GM13977 (cell line): ENCODE measurements around the gene GPR61.
A peak's percentile ranks its signal among the peaks of the same experiment; 100 is the strongest.

Source experiments
- DNase-seq: peaks from one replicate; pipeline ENCODE4 v3.0.0; 2012; ENCODE audit warnings: low spot score
- CTCF ChIP-seq: IDR thresholded peaks from 2 replicates; pipeline ENCODE4 v1.5.1; 2012; ENCODE audit warnings: mild to moderate bottlenecking, control low read depth; ENCODE audit not compliant: insufficient read depth; ENCODE audit errors: extremely low read depth, missing control alignments
- in situ Hi-C: fragments of 300-500 bp; cut with MboI; formaldehyde crosslinking; loops from one replicate; pipeline ENCODE4 v1.12.0; 2022; ENCODE audit warnings: low sequenced_read_pairs, low pct_unique_long_range_greater_than_20kb, mixed read lengths, inconsistent platforms; ENCODE audit not compliant: unreplicated experiment

Gene GPR61

GRCh38 chr1:109529881-109530456 lies 9.7 kb upstream of the GPR61 start:
- no peak for TF ChIP-seq CTCF
- DNase-seq, result no peak
- in situ Hi-C loops, result loop anchor here (5.0 to 25.0 kb wide), 3 partner anchors 38 to 457 kb away; partner anchors contain the start of genes AHCYL1 and CYB561D1

DNA sequence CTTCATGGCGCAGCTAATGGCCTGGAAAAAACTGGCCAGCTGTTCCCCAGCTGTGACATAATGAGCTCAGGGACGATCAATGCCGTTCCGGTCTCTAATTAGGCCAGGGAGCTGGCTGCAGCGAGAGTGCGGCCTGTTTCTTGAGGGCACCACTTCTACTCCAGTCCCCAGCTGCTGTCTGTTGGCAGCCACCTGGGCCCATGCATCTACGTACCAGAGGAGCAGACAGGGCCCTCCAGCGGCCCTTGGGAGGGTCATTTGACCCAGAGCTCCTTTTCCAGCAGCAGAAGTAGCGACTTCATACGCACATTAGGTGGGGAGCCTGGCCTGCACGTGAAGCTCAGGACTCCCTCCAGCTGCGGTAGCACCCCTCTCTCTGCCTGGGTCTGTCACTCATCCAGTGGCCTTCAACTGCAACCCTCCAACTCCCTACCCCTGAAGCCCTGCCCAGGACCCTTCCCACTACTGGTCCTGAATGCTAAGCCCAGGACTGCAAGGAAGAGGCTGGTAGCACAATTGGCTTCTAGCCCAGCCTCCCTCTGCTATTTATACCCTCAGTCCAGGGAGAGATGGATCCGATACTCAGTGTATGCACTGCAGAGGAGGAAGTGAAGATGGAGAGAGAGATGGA lies 9.1 kb upstream of the GPR61 start:
- no peak for TF ChIP-seq CTCF
- DNase-seq, result no peak
- in situ Hi-C loops, result loop anchor here (5.0 to 25.0 kb wide), 3 partner anchors 38 to 457 kb away; partner anchors contain the start of genes AHCYL1 and CYB561D1

GRCh38 chr1:109531380-109531779 lies 8.3 kb upstream of the GPR61 start:
- DNase-seq, result no peak
- no peak for TF ChIP-seq CTCF
- in situ Hi-C loops, result loop anchor here (5.0 to 25.0 kb wide), 3 partner anchors 39 to 456 kb away; partner anchors contain the start of genes AHCYL1 and CYB561D1

DNA sequence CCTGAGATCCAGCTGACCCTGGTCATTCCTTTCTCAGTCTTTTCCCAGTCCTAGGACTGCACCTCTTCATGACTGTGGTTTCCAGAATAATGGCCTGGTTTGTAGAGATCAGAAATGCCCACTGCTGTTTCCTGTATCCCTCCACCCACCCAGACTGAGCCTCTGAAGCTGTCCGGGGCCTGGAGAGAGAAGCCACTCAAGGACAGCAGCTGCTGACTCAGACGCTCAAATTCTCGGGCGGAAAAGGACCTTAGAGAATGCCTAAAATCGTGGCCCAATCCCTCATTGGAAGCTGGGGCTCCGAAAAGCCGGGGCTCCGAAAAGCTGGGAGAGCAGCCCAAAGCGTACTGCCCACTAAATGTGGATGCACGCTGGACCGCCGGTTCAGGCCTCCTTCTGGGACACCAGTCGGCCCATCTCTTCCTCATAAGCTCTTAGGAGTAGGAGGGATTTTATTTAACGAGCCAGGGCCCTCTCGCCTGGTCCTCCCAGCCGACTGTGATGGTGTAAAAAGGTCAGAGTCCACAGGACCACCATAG lies 7.8 kb upstream of the GPR61 start:
- TF ChIP-seq CTCF, result no peak
- in situ Hi-C loops, result loop anchor here (5.0 to 25.0 kb wide), 3 partner anchors 40 to 455 kb away; partner anchors contain the start of genes AHCYL1 and CYB561D1
- no peak for DNase-seq

DNA sequence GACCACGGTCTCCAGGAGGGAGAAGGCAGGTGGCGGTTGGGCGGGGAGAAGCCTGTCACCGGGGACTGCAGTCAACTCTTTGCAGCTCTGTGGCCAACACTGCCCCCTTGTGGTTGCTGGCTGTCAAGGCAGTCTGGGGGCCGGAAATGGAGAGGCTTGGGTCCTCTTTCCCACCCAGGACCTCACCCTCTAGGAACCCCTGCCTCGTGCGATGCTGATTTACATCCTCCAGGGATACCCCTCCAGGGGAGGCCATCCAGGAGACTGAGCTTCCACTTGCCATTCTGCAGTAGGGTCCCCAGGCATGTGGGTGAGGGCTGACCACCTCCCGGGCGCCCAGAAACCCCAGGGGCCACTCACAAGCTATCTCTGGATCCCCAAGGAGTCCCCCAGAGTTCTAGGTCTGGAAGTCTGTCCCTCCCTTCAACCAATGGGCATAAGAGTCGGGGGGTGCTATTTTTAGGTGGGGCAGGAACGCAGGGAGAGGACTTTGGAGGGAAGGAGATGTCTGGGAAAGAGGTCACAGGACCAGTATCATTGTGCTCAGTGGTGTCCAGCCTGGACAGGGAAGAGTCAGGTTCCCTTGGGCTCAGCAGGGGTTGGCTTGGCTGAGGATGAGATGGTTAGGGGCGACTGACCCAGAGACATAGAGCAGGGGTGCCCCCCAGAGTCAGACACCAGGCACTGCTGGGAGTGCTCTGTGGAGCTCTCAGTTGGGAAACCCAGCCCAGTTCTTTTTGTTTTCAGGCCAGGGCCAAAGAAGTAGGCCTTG lies 7.1 kb upstream of the GPR61 start:
- DNase-seq, result peak; percentile 84
- peak; percentile 98 for TF ChIP-seq CTCF
- in situ Hi-C loops, result loop anchor here (5.0 to 25.0 kb wide), 3 partner anchors 40 to 455 kb away; partner anchors contain the start of genes AHCYL1 and CYB561D1

DNA sequence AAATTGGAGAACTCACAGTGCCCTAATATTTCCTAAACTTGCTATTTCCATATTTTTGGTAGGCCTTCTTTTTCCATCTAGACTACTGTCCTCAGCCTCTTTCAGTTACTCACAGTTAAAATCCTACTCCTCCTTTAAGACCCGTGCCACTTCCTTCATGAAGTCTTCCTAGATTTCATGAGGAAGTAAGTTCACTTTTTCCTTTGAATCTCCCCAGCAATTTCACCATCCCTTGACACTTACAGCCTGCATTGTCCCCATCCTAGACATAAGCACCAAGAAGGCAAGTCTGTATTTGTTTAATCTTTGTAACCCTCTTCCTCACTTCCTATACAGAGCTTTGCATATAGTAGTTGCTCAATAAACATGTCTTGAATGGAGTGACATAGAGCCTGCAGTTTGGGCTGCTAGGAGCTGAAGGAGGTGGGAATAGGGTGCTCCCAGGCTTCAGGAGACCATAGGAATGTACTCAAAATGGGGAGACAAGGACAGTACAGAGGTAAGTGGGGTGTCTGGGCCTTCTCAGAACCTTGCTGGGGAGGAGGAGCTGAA lies 5.3 kb upstream of the GPR61 start:
- no peak for DNase-seq
- in situ Hi-C loops, result loop anchor here (5.0 to 25.0 kb wide), 3 partner anchors 42 to 453 kb away; partner anchors contain the start of genes AHCYL1 and CYB561D1
- no peak for TF ChIP-seq CTCF
